H1 (cell line): ENCODE results near the gene CMTM3. TPM values are rescaled to one million over a fixed set of nuclear protein-coding genes. Genes with fewer than 3 reads are reported as not detected.
A peak's percentile ranks its signal among the peaks of the same experiment; 100 is the strongest.

Source experiments
- ASH2L ChIP-seq: fragments of 200-600, 300-600 bp; sonication (generic); IDR thresholded peaks from one replicate; pipeline ENCODE4 v1.7.1; 2017; ENCODE audit warnings: low read length
- CREB1 ChIP-seq: IDR thresholded peaks from 2 replicates; pipeline ENCODE4 v1.6.1; 2012; ENCODE audit warnings: inconsistent platforms
- GABPA ChIP-seq: IDR thresholded peaks from 2 replicates; pipeline ENCODE4 v1.6.1; 2011; ENCODE audit warnings: mild to moderate bottlenecking, low read length, moderate library complexity, borderline replicate concordance; ENCODE audit not compliant: insufficient read depth
- NRF1 ChIP-seq: IDR thresholded peaks from 2 replicates; pipeline ENCODE4 v1.6.1; 2011; ENCODE audit warnings: mild to moderate bottlenecking, low read depth, low read length, improper control_type of control experiment
- SIN3A ChIP-seq, 2 experiments: IDR thresholded peaks in 1 of 2; conservative IDR thresholded peaks in 1 of 2; 2 replicates each; pipeline ENCODE4 v1.6.1; 2011 to 2012; ENCODE audit warnings: low read length in 2 of 2, improper control_type of control experiment in 1 of 2, low read depth in 1 of 2, mild to moderate bottlenecking in 1 of 2
- TAF1 ChIP-seq: IDR thresholded peaks from 2 replicates; pipeline ENCODE4 v1.6.1; 2011; ENCODE audit warnings: mild to moderate bottlenecking, low read depth, low read length
- TAF7 ChIP-seq: optimal IDR thresholded peaks from 2 replicates; pipeline ENCODE3; 2011; ENCODE audit warnings: low read depth, mild to moderate bottlenecking, inconsistent platforms, low read length, moderate library complexity, borderline replicate concordance
- TBP ChIP-seq: IDR thresholded peaks from 2 replicates; pipeline ENCODE4 v1.6.1; 2011; ENCODE audit warnings: low read depth, low read length, improper control_type of control experiment
- USF2 ChIP-seq: IDR thresholded peaks from 2 replicates; pipeline ENCODE4 v1.6.1; 2011; ENCODE audit warnings: low read length, improper control_type of control experiment
- polyA plus RNA-seq, 7 experiments: library from polyadenylated mRNA; depleted of rRNA in 3 of 7; stranded (reverse) in 5 of 7; unstranded in 2 of 7; fragments of >200 nt in 5 of 7; fragments of 200-250 nt in 2 of 7; gene quantifications; 1 replicate in 5 of 7; 2 replicates in 1 of 7; 4 replicates in 1 of 7; pipeline versions ENCODE4 v1.2.1 to v1.2.3, GENCODE V29; 2011 to 2013; ENCODE audit warnings: missing spikeins in 2 of 7, mixed read lengths in 2 of 7
- total RNA-seq: library from RNA; stranded (reverse); fragmentation: NEBNext Ultra II Directional; extraction: Animal tissue kit (Norgen Biotek cat#: 25700); gene quantifications from 2 replicates; pipeline ENCODE4 v1.2.1, GENCODE V29; 2021
- TF ChIP-seq, protein P1 (sequence below): IDR thresholded peaks from 2 replicates; pipeline ENCODE4 v1.6.1; 2012; ENCODE audit warnings: inconsistent platforms

Gene CMTM3
- total and polyA plus RNA-seq, 2 of the 8 experiments (the other 6 are each of a cell fraction or from before 2014, with no cell fraction given): 24.7 to 24.8 TPM

DNA sequence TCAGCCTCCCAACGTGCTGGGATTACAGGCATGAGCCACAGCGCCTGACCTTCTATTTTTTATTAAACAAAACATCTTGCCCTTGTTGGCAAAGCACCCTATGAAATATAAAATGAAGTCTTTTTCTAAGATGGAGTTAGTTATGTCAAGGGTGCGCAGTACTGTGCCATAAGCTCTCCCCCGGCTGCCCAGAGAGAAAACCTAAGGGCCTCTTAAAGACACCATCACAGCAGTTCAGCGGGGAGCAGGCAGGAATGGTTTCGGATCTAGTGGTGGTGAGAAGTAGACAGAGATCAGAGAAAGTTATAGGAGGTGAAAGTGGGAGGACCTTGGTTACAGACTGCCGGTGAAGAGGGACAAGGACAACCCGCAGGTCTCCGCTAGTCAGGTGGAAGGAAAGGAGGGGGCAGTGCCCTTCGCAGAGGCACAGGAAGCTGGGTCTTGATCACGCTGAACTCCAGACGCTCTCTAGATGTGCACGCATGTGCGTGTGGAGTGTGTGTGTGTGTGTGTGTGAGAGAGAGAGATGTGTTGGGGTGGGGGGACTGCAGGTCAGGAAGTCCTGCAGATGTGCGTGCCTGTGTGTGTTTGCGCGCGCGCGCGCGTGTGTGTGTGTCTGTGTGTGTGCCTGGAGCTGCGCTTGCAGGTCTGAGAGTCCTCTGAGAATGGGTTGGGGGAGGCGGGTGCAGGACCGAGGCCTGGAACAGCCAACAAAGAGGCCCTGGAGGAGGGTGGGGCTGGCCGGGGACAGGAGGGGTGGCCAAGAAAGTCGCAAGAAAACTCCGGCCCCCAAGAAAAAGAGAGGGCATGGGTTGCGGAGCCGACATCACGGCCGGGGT lies 748 bp upstream of the CMTM3 start (continued):
- TF ChIP-seq TAF7: peak; percentile 45
- TF ChIP-seq ASH2L: peak; percentile 22
- TF ChIP-seq TAF1: peak; percentile 55
- TF ChIP-seq TBP: peak; percentile 11; the same call in 1 of the 2 replicates
- no peak for TF ChIP-seq USF2
- no peak for TF ChIP-seq CREB1
- TF ChIP-seq NRF1: no peak
- TF ChIP-seq SIN3A (conservative IDR thresholded peaks at IDR 0.05 in 1 of 2, IDR thresholded peaks at IDR 0.05 in 1 of 2; ENCODE audit: low read depth in 1 of 2, low read length in 2 of 2): no peak
- TF ChIP-seq GABPA: no peak
- TF ChIP-seq, protein P1, sequence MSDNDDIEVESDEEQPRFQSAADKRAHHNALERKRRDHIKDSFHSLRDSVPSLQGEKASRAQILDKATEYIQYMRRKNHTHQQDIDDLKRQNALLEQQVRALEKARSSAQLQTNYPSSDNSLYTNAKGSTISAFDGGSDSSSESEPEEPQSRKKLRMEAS: 0 out of 2 replicates have a peak, but pooled peaks have one; percentile 5
